T-helper 22 cell (primary cell): ENCODE data around the gene SFRP5.

Experiments used
- DNase-seq: peaks from one replicate; pipeline ENCODE4 v3.0.0-alpha.2; 2020; ENCODE audit warnings: low read depth

Gene SFRP5

DNA sequence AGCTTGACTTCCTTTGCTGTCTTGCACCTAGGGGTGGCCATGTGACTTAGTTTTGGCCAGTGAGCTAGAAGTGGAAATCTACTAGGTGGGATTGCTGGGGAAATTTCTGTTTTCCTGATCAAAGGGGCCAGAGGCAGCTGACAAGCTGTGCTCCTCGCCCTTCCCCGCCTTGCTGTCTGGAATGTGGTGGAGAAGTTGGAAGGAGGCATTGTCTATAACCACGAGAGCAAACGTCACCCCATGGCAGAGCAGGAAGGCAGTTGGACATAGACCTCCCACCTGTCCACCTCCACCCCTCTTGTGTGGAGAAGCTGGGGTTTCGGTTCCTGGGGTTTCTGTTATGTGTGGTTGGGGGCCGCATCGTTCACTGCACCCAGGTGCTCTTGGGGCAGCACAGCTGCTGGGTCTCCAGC, 7.3 kb downstream of the SFRP5 start:
- no peak for DNase-seq

DNA sequence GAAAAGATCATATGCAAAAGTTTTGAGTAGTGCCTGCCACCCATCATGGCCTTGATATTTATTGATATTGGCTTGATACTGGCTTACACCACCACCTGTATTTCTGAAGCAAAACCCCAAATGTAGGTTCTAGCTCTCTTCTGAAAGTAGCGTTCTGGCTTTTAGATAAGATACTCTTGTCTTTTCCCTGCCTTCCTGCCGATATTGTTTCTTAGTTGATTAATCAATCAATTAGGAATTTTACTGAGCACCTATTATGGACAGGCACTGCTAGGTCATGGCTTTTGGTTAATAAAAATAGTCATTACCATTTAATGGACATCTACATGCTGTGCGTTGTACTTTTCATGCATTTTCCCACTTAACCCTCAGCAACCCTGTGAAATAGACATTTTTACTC, 7.9 kb downstream of the SFRP5 start:
- DNase-seq = no peak

DNA sequence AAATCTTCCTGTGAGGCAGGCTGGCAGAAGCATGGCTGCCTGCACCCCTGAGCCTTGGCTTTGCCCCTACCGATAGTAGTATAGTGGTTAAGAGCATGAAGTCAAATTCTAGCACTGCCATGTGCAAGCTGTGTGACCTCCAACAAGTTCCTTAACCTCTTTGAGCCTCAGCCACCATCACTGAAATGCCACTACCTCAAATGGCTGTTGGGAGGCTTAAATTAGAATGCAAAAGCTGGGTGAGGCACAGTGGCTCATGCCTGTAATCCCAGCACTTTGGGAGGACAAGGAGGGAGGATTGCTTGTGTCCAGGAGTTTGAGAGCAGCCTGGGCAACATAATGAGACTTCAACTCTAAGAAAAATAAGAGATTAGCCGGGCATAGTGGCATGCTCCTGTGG, 8.4 kb downstream of the SFRP5 start:
- DNase-seq = no peak

DNA sequence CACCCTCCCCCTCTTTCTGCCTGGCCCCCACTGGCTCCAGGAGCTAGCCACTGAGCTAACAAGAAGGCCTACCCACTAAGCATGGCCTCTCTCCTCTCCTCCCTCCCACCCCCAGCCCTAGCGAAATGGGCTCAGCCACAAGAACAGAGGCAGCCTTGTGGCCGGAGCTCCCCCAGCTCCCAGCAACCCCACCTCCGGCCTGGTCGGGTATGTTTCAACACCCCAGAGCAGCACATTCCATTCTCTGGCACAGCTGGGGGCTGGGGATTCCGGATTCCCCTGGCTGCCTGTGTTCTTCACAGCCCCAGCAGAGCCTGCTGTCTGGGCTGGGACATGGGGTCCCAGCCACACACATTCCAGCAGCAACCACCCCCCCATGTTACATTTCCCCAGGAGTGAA, 9.0 kb downstream of the SFRP5 start:
- no peak for DNase-seq

DNA sequence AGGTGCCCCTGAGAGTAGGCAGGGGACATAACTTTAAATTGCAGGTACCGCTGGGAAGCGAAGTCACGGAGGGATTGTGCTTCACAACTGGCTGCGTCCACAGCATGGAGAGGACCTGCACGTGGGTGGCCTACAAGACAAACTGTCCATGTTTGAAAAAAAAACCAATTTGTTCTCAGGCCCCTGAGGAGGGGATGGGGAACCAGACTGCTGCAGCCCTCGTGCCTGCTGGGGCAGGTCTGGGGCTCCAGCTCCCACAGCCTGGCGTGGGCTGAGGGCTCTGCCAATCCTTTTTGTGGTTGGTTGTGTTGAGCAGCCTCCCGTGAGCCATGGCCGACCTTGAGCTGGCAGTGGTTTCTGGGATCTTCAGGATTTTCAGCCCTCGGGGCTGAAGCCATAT, 9.7 kb downstream of the SFRP5 start:
- DNase-seq = no peak

DNA sequence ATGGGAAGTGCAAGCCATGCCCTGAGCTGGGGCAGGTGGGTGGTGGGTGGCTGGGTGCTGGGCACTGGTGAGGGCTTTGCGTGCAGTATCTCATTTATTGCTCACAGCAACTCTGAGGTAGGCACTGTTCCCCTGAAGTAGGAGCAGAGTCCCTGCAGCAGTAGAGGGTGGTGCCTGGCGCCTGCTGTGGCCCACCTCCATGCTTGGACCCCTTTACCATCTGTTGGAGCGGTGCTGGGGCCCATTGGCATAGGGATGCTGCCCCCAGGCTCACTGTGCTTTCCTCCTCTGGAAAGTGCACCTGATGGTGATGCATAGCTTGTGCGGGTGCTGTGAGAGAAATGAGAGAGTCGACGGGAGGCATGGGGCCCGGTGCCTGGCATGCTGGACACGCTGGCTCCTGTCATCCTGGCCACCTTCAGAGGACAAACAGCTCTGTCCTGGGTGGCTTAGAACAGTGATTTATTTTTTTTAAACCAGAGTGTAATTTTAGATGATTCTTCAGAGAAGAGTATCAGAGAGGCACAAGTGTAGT, 10.4 kb downstream of the SFRP5 start:
- DNase-seq = no peak

DNA sequence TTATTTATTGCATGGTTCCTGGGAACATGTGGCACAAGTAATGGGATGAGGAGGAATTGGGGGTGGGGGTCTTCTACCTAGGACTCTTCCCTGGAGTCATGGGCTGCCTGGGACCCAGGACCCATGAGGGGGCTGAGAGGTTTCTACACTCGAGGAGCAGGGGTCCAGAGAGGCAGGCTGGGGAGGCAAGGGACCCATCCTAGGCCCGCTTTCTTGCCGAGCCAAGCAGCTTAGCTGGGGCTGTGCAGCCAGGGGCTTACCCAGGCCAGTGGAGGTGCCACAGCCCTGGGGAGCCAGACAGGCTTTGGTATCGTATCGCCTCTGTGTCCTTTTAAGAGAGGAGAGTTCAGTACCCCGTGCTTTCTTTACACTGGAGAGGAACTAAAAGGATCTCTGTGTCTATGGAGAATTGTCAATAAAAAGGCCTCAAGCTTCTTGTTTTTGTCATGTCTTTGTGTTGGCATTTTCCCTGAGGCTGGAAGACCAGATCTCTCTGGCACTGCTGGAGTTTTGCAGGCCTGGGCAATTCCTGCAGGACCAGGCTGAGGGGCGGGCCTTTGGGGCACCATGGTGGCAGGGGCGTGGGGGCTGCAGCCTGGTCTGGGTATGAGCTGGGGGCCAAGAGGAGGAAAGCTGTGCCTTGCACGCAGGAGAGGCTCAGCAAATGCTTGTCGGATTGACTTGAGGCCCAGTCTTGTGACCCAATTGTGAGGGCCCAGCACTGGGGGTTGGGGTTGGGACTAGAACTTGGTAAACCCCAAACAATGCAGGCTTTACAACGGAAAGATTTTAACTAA, 11.1 kb downstream of the SFRP5 start:
- DNase-seq = no peak

DNA sequence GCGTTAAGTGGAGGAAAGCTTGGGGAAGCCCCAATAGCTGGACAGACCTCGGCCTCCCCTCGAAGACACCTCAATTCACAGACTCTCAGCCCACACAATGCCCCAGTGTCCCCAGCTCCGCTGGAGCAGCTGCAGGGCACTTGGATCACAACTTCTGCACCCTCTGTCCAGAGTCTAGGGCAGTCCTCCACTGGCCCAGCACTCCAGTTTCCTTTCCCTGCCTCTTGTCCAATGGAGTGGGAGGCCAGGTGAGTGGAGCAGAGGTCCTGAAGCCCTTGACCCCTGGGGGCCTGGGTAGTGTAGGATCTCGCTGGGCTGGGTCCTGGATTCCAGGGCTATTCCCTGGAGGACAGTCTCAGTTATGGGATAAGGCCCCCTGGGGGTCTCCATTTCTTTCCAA, 11.9 kb downstream of the SFRP5 start:
- DNase-seq = no peak

DNA sequence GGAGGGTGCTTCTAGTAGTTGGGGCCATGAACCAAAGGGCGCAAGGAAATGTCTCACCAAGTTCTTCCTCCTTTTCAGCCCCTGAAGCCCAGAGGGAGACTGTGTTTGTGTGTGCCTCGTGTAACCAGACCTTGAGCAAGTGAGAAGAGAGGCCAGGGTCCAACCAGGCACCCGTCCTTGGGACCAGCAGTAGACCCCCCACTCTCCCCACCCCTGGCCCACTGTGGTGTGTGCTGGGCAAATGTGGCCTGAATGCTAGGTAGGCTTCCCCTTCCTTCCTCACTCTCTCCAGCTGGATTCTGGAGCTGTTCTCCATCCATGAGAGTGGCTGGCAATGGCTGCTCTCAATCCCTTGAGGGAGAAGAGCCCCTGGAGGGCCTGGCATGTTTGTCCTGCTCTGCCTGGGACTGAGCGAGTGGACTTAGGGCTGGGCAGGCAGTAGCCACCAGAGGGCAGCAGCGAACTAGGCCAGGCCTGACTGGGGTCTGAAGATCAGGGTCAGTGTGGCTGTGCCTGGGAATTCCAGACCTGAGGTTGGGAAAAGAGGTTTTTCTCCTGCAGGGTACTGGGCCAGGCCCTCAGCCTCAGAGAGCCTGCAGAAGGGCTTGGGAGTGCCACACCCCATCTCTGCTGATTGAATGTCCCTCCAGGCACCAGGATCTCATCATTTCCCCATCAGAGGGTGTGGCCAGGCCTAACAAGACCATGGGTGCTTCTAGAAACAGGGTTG, 12.5 kb downstream of the SFRP5 start:
- DNase-seq = no peak

DNA sequence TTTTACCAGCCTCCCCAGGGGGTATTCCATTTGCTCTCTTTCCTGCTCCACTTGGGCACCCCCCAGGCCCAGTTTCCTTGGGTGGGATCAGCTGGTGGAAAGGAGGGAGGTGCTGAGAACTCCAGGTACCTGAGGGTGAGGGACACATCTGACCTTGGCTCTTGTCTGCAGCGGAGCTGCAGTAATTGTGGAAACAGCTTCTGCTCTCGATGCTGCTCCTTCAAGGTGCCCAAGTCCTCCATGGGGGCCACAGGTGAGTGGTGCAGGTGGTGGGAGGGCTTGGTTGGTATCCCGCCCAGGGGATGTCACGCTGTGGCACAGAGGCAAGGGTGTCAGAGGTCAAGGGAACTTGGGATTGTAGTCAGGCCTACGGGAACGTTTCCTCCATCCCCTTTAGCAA, 14.3 kb downstream of the SFRP5 start:
- no peak for DNase-seq

DNA sequence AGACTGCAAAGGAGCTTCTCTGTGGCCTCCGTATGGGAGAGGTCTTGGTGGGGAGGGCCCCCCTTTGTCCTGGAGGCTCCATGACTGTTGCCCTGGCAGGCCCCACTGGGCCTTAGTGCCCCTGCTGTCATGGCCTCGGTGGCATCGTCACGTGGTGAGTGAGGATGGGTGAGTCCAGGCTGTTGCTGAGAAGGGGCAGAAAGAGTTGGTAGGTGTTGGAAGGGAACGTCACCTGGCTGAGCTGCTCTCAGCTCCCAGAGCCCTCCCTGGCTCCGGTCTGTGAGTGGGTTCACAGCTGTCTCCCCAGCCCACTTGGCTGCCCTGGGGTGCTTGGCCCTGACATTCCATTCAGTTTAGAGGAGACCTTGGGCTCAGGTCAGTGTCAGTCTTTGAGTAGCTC, 16.1 kb downstream of the SFRP5 start:
- no peak for DNase-seq

DNA sequence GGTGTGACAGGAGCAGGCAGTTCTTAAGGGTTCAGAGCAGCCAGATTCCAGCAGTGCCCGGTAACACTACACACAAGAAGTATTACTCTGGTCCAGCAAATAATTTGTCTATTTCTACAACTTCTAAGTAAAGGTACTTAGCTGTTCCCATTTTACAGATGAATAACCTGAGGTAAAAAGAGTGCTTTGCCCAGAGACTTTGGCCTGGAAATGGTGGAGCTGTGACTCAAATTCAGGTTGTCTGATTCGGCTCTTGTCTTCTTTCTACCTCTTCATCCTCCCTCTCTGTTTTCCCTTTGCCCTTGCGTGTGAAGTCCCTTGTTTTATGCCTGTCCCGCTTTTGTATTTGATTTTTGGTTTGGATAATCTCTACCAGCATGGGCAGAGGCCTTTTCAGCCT, 17.1 kb downstream of the SFRP5 start:
- no peak for DNase-seq

DNA sequence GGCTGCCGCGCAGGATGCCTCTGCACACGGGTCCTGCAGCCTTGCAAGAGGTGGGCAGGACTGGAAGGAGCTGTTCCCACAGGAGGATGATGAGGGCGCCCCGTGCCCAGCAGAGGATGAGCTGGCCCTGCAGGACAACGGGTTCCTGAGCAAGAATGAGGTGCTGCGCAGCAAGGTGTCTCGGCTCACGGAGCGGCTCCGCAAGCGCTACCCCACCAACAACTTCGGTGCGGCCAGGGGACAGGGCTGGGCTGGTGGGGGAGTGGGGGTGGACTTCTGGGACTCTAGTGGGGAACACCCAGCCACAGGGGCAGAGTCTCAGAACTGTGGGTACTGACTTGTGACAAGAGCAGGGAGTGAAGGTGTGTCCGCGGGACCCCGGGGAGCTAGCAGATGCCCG, 18.8 kb downstream of the SFRP5 start:
- DNase-seq = no peak

DNA sequence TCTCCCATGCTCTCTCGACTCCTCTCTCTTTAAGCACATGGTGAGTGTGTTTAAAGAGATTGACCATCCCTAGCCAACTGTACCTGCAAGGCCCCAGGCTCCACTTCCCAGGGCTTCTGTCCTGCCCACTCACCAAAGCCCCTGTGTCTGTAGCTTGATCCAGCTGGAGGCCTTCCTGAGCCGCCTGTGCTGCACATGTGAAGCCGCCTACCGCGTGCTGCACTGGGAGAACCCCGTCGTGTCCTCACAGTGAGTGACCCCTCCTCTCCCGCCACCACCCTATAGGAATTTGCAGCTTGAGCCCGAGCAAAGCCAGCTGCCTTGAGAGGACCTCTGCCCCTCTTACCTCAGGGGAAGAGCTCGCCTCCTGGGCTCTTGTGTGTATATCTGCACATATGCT, 23.7 kb downstream of the SFRP5 start:
- no peak for DNase-seq

DNA sequence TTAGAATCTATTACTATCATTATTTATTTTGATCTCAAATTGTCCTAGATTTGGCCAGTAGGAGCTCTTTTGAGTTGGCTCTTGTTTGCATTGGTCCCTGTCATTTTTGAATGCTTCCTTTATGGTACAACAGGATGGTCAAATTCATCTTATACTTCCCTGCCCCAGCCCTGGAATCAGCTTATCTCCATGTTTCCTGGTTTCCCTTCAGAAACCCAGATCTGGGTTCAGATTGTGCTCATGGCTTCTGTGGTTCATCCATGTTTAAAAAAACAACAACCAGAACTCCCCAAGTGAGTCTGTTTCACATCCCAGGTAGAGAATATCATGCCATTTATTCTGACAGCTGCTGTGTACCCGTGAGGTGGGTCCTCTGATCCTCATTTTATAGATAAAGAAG, 24.2 kb downstream of the SFRP5 start:
- no peak for DNase-seq

DNA sequence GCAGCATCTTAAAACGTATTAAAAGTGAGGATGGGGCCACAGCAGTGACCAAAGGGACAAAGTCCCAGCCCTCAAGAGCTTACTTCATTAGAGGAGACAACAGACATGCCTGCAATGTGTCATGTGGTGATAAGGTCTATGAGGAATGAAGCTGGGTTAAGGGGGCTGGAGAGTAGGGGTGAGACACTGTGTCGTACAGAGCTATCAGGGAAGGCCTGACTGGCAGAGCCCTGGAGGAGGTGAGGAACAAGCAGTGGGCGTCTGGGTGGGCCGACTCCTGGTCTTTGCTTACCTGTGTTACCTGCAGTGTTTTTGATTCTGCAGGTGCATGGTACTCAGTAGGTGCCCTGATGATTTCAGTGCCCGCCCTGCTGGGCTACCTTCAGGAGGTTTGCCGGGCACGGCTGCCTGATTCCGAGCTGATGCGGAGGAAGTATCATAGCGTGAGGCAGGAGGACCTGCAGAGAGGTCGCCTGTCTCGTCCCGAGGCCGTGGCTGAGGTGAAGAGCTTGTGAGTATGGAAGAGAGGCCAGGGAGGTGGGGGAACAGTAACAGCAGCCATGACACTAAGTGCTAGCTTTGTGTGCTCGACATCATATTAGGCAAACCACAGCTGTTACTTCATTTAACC, 27.3 kb downstream of the SFRP5 start:
- DNase-seq = no peak

DNA sequence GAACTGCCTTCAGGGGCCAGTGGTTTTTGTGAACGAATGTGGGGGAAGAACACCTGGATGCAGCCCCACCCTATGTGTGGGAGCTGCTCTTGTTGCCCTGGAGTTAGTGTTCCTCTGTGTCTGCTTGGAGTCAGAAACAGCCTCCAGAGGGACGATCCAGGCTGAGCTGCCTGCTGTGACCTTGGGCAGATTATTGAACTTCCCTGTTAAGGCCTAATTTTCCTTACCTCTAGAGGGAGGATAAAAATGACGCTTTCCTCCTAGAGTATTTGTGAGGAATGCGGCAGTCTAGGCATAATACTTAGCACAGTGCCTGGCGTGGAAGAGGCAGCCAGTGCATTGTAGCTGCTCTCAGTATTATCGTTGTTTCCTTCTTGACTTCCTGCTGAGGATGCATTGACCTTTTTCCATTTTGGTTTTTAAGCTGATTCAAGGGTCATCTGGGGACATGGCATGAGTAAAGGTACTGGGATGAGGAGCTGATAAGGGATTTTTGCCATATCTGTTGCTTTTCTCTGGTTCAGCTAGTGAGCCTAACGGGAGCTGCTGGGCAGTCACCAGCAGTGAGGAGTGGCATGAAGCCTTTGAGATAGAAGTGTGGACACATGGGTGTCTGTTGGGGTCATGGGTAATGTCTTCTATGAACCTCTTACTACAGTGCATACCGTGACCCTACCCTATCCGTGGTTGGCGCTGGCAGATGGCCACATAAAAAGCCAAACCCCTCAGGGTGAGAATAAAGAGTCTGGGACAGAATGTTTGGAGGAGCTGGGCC, 28.4 kb downstream of the SFRP5 start:
- no peak for DNase-seq

DNA sequence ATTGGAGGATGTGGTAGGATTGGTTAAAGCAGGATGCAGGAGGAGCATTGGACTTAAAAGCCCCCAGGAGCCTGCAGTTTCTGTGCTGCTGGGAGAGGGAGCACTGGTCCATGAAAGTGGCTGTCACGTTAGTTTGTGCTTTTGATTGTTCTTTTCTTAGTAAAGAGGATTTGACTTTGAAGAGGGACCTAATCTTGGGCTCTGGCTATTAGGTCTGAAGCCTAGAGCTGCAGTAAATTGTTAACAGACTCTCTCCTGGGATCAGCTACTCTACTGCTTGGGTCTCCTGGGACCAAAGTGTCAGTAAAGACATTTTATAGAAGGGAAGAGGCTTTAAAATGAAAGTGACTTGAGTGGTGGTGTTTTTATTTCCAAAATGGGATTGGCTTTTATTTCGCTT, 31.2 kb downstream of the SFRP5 start:
- DNase-seq = no peak

DNA sequence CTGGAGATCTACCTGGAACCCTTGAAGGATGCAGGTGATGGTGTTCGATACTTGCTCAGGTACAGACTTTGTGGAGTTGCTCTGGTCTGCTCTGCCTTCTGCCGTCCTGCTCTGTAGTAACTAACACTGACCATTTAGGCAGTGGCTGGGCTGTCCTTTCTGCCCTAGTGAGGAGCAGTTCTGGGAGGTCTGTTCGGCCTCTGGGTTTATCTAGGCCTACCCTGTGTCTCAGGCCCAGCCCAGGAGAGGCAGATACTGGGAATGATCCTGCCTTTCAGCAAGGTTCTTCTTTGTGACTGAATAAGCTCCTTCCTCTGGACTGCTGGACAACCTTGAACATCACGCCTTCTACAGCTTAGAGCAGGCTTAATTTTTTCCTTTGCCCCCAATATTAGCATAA, 33.2 kb downstream of the SFRP5 start:
- no peak for DNase-seq

DNA sequence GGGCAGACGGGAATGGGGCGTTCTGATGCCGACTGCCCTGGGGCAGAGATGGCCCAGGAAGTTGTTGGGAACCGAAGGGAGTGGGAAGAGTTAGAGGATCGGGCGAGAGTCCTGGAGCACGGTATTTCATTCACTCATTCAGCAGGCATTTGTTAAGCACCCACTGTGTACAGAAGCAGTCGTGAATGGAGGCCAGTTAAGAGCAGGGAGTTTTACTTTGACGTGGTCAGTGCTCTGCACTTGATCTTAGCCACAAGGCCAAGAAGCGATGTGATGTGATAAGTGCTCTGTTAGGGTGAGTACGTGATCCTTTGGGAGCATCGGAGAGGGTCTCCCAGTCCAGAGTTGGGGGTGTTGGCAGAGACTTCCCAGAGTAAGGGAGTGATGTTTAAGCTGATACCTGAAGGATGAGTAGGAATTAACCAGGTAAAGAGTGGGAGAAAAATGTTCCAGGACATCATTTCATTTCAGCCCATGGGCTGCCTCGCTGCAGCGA, 34.0 kb downstream of the SFRP5 start:
- DNase-seq = no peak

DNA sequence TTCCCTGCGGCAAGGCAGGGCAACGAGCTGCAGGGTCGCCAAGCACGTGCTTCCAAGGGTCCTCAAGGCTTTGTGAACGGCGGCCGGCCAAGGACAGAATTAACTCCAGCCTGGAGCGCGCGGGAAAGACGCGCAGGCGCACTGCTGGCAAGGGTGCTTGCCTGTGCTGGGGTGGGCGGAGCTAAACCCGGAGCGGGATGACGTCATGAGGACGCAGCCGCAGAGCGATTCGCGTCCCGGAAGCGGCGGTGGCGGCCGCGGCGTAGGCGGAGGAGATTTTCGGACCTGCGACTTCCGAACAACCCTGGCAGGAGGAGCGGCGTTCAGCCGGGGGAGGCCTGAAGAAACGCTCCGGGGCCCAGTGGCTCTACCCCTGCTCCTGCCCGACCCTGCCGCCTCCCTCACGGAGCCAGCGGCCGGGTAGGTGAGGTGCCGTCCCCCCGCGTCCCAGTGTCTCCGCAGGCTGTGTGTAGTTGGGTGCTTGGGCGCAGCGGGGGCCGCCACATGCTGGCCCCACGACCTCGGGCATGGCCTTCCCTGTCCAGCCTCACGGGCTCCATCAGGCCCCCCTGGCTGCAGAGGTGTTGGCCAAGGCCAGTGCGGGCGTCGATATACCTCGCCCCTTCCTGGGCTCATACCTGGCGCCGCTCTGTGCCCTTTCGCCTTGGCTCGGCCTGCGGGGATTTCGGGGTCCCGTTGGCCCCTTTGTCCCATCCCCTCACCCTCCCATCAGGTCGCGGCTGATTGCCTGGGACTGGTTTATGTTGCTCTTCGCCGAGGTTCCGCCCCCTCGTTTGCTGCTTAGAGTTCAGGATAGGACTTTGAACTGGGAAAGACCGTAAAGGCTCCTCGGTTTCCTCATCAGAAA, 34.7 kb downstream of the SFRP5 start, which contains the start of gene ZFYVE27:
ZFYVE27 (plus strand) TSS at position 227 of the 868 bp plus-strand sequence. CDS start 1,350 bp downstream, outside the sequence.
- DNase-seq = peak; percentile 87
